DOHH2 (cell line): ENCODE data around the gene ACOX3.

Experiments used
- CTCF ChIP-seq: fragments of 200-600 bp; sonication (generic); IDR thresholded peaks from one replicate; pipeline ENCODE4 v1.5.1; 2014; ENCODE audit warnings: antibody characterized with exemption, mild to moderate bottlenecking, low read depth, low read length; ENCODE audit not compliant: poor library complexity, severe bottlenecking
- EZH2phosphoT487 ChIP-seq: fragments of 200-600 bp; sonication (generic); IDR thresholded peaks from 2 replicates; pipeline ENCODE4 v1.6.1; 2017; ENCODE audit warnings: borderline replicate concordance, mild to moderate bottlenecking, antibody characterized with exemption, low read length, moderate library complexity, mixed read lengths

DNA sequence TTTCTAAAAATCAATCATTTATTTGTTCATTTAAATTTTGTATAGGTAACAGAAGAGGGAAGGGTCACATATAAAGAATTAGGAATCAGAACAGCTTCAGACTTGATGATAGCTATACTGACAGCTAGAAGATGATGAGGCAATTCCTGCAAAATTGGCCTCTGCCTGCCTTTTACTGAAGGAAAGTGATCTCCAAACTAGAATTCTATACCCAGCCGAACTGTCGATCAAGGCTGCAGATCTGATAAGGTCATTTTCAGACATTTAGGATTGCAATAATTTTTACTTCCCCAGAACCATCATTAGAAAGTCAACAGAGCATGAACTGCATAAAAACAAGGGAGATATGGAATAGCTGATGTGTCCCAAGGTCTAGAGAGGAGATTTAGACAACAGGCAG lies 104.7 kb downstream of the ACOX3 start:
- TF ChIP-seq CTCF (no peak), EZH2phosphoT487 (no peak)
